NCI-H2107 (cell line): Measurements from ENCODE around the gene NLGN1.
A peak's percentile ranks its signal among the peaks of the same experiment; 100 is the strongest.
"Not testable (repeated sequence)": the region's sequence is repeated elsewhere in the genome, so short reads cannot be mapped to it uniquely, and the experiment has no call there.

ENCODE experiments used
- DNase-seq: peaks from one replicate; lab custom pipeline; 2025; lab: John Stamatoyannopoulos, UW

Gene NLGN1

GRCh38 chr3:173397161-173398110 lies at the start of gene NLGN1:
Gene NLGN1, plus strand, starts transcription at chr3:173397744.
- peak; percentile 65 for DNase-seq

DNA sequence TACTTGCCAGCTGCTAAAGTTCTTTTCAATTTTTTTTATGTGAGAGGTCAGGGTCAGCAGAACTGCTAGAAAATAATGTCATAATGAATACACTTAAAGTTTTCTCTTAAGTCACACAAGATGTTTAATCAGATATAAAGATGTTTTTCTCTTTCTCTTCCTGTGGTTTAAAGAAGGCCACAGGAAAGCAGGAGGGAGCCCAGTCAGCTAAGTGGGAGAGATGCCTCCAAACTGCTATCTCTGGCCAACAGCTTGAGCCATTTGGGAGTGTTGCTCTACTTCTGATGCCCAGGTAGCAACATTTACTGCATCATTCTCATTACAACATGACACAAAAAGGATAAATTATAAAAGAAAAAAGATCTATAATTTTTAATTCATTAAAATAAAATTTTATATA lies 45.7 kb upstream of the NLGN1 start:
- DNase-seq, result no peak

GRCh38 chr3:173353137-173353536 lies 44.4 kb upstream of the NLGN1 start:
- not testable (repeated sequence) for DNase-seq

DNA sequence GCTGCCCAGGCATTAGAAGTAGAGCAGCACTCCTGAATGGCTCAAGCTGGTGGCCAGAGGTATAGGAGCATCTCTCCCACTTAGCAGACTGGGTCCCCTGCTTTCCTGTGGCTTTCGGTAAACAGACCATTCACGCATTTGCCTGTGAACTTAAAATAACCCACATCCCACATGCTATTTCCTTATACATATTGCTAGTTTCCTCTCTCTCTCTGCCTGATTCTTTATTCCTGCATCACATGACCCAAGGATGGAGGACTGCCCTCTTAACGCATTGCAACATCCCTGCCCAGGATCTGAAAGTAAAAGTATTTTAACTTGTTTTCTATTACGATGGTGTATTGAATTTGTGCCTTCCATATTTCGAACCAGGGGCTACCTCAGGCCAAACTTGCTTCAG lies 43.4 kb upstream of the NLGN1 start:
- no peak for DNase-seq

DNA sequence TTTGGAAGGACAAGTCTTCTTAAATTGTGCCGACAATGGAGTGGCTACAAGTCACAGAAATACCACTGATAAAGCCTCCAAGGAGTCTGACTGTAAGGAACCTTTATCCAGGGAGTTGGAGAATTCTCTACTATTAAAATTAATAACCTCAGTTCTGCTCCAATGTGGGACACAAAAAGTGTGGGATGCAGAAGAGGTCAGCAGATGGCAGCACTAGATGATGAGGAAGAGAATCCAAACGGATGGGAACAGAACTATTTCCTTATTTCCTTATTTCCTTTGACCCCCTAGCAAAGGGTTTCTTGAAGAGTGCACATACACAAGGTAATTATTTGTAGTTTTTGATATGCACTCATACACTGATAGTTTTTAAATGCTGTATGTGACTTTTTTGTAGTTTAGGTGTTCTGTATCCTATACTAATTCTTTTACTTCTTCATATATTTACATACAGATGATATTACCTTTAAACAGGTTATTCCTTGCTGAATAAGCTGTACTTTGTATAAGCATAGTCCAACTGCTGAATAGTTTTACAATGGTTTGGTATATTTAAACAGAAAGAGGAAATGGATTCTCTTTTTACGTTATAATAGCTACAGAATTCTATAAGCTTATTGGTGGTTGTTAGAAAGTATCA lies 25.6 kb upstream of the NLGN1 start:
- no peak for DNase-seq

- DNase-seq, result no peak
Observed at GRCh38 chr3:173380681-173381080, 16.9 kb upstream of the NLGN1 start.

GRCh38 chr3:173381936-173382335 lies 15.6 kb upstream of the NLGN1 start:
- not testable (repeated sequence) for DNase-seq

GRCh38 chr3:173395073-173395411 lies 2.5 kb upstream of the NLGN1 start:
- DNase-seq, result no peak

- DNase-seq, result peak; percentile 90
Observed at GRCh38 chr3:173395412-173396181, 1.9 kb upstream of the NLGN1 start.

DNA sequence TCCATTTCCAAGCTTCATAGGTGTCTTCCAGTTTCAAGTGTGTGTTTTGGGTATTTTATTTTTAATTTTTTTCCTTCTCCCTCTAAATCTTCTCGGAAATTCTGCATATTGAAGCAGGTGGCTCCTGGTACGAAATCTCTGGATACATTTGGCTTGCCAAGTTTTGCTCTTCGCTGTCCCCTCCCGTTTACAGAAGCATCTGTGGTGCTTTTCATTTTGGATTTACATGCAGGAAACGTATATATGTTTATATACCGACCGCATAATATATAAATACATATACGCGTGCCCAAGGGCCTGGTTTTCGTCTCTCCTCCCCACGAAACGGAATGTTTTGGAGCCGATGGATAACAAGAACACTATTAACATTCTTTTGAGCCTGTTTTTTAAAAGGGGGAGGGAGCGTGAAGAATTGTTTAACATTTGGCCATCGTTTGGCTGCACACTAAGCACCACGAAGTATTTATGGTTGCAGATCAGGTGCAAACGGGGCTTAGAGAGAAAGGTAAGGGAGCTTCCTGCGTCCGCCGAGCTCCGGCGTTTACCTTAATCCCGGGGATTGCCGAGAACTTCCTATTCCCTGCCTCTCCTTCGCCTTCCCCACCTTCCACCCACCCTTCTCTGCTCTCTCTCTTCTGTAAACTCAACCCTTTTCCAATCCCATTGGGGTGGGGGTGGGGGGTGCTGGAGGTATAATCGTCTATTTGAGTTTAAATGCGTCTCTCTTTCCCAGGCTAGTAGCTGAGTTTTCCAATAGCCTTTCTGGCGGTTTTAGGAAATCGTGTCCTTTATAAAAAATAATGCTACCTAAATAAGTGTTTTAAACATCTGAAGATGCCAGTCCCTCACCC lies 1.1 kb upstream of the NLGN1 start:
- peak; percentile 11 for DNase-seq

DNA sequence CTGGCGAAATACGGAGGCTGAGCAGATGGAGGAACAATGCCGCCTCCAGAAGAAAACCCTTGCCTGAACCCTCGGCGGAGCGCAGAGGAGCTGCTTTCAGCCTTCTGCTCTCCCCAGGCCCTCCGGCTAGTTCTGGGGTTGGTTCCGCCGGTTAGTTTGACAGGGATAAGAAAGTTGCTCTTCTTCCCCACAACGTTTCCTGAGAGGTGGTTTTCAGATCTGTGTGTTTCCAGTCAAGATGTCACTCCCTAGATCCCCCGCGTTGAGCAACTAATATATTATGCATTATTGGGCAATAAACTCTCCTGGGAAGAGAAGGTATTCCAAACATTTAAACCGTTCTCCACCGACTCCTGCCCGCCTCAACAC lies 551 bp downstream of the NLGN1 start:
- DNase-seq, result no peak

GRCh38 chr3:173399044-173399443 lies 1.5 kb downstream of the NLGN1 start:
- DNase-seq, result no peak

GRCh38 chr3:173401369-173401768 lies 3.8 kb downstream of the NLGN1 start:
- no peak for DNase-seq

GRCh38 chr3:173402656-173403055 lies 5.1 kb downstream of the NLGN1 start:
- no peak for DNase-seq

DNA sequence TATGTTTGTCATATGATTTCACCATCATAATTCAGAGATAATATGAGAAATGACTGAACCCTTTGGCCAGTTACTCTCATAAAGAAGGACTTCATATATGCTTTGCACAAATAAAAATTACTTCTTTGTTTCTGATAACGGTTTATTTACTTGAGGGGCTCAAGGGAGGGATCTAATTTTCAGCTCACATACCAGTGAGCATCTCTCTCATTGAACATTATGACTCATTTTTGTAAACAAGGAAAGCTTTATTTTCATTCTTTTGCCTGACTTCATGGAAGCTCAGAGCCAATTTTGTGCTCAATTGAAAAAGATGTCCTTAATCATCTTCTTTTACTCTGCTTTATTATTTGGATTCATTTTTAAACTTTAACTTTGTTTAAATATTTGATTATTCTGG lies 5.8 kb downstream of the NLGN1 start:
- no peak for DNase-seq

DNA sequence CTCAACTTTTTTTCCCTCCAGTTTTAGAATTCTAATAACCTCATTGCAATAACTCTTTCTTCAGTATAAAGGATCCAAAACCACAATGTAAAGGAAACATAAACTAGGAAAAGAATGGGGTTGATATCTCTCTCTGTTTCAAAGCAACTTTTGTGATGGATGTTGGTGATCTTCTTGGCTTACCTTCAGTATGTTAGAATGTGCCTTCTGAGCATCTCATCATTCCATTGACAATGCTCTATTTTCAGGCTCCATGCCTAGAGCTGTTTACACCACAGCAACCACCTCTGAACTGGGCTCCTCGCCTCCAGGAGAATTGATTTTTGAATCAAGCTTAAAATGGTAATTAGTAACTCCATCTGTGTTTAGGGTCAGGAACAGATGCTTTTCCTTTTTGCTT lies 6.6 kb downstream of the NLGN1 start:
- DNase-seq, result no peak

DNA sequence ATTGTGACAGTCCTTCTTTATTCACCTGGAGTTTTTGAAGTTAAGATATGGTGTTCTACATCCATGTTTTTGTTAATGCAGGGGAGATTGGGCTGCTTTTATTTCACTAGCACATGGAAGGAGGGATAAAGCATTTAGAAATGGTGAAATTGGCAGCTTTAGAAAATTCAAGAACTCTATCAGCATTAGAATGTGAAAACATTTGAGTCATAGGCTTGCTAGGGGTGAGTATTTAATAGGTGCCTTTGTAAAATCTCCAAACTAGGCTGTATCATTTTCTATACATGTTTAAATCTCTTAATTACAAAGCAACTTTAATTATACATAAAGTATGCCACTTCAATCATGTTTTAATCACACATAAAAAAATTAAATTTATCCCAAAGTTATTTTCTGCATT lies 12.9 kb downstream of the NLGN1 start:
- DNase-seq, result no peak

DNA sequence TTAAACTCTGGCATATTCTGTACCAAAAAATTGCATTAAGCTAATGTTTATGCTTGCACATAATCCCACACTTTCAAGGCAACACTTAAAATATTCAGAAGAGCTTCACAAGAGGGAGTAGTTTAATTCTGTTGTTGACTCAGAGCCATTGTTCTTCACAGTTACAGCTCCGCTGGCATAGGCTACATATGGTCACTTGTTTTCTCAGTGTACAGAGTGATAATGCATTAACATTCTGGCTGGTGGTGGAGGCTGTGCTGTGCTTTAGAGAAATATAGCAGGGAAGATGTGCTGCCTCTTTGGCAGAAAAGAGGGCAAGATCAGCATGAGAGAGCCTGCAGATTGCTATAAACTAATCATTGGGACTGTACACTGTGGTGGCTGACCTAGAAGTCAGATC lies 13.3 kb downstream of the NLGN1 start:
- peak; percentile 19 for DNase-seq

- DNase-seq, result no peak
Observed at GRCh38 chr3:173411375-173411973, 13.9 kb downstream of the NLGN1 start.

- no peak for DNase-seq
Observed at GRCh38 chr3:173416070-173416469, 18.5 kb downstream of the NLGN1 start.

GRCh38 chr3:173429076-173429475 lies 31.5 kb downstream of the NLGN1 start:
- no peak for DNase-seq
